Loucy (cell line): ENCODE data around the gene TIRAP.

Experiments
- EZH2phosphoT487 ChIP-seq: fragments of 200-600 bp; IDR thresholded peaks from 2 replicates; pipeline ENCODE4 v1.6.1; 2018; ENCODE audit warnings: antibody characterized with exemption, mild to moderate bottlenecking, moderate library complexity, borderline replicate concordance
- TF ChIP-seq, protein P1 (sequence below): fragments of 200-600 bp; sonication (generic); conservative IDR thresholded peaks from 2 replicates; pipeline ENCODE4 v1.5.1; 2014; ENCODE audit warnings: mild to moderate bottlenecking, antibody characterized with exemption, low read length

DNA sequence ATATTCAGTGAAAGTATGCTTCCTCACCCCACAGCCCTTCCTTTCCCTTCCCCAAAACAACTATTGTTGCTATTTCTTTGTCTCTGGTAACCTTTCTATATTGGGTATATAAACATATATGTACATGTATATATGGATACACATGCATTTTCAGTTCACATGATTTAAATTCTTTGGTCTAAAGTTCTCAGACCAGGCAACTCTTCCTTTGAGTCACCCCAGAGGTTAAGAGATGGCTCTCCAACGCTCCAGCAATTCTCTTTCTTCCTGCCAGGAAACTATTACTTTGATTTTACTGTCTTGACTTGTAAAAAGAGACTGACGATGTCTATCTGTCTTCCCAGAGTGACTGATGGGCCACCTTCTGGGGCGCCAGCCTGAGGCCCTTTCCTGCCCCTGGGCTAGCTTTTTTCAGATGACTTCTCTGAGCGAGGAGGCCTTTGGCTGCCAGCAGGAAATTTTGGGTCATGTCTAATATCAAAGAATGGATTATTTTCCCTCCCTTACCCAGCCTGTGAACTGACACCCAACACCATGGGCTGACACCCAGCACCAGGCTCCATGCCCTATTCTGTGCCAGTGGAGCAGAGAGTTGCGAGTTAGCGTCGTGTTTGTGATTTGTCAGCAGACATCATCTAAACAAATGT lies 58.2 kb downstream of the TIRAP start:
- TF ChIP-seq, protein P1, sequence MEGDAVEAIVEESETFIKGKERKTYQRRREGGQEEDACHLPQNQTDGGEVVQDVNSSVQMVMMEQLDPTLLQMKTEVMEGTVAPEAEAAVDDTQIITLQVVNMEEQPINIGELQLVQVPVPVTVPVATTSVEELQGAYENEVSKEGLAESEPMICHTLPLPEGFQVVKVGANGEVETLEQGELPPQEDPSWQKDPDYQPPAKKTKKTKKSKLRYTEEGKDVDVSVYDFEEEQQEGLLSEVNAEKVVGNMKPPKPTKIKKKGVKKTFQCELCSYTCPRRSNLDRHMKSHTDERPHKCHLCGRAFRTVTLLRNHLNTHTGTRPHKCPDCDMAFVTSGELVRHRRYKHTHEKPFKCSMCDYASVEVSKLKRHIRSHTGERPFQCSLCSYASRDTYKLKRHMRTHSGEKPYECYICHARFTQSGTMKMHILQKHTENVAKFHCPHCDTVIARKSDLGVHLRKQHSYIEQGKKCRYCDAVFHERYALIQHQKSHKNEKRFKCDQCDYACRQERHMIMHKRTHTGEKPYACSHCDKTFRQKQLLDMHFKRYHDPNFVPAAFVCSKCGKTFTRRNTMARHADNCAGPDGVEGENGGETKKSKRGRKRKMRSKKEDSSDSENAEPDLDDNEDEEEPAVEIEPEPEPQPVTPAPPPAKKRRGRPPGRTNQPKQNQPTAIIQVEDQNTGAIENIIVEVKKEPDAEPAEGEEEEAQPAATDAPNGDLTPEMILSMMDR = no peak
- TF ChIP-seq EZH2phosphoT487 = no peak
